Ascending aorta (tissue), 2 donors: ENCODE data around the gene DIO3. TPM values are rescaled to one million over a fixed set of nuclear protein-coding genes. Genes with fewer than 3 reads are reported as not detected.

Experiments
- DNase-seq, 2 donors: peaks; one replicate each; pipeline ENCODE4 v3.0.0-alpha.2; 2019; ENCODE audit warnings: low spot score in 2 of 2
- H3K27ac ChIP-seq, 2 donors: fragments of 200-600 bp; sonication (generic); one replicate each; pipeline ENCODE4 v1.5.1; 2016 to 2017; ENCODE audit warnings: mild to moderate bottlenecking in 1 of 2
- H3K27me3 ChIP-seq: fragments of 200-600 bp; sonication (generic); one replicate; pipeline ENCODE4 v1.5.1; 2017
- H3K36me3 ChIP-seq, 2 donors: fragments of 200-600 bp; sonication (generic); one replicate each; pipeline ENCODE4 v1.5.1; 2016
- H3K4me1 ChIP-seq, 2 donors: fragments of 200-600 bp; sonication (generic); one replicate each; pipeline ENCODE4 v1.5.1; 2016 to 2017; ENCODE audit warnings: mild to moderate bottlenecking in 1 of 2
- H3K4me3 ChIP-seq, 2 donors: fragments of 200-600 bp; sonication (generic); one replicate each; pipeline ENCODE4 v1.5.1; 2016 to 2017; ENCODE audit warnings: mild to moderate bottlenecking in 1 of 2
- H3K9me3 ChIP-seq, 2 donors: fragments of 200-600 bp; sonication (generic); one replicate each; pipeline ENCODE4 v1.5.1; 2016
- intact Hi-C: fragments of 100-400 bp; cut with DNase I; formaldehyde crosslinking; loops from one replicate; pipeline ENCODE4 v1.15.1; 2023
- total RNA-seq: library from RNA; depleted of rRNA; stranded (reverse); fragments of >200 nt; gene quantifications from one replicate; pipeline ENCODE4 v1.1.0, GENCODE V29; 2016
- TF ChIP-seq, protein P1 (sequence below), 3 experiments: fragments of 200-600 bp in 2 of 3; fragments of 450-650 bp in 1 of 3; sonication (generic) in 2 of 3; IDR thresholded peaks; one replicate each; pipeline ENCODE4 v1.5.1; 2016 to 2019; ENCODE audit warnings: antibody characterized with exemption in 3 of 3, mild to moderate bottlenecking in 1 of 3, moderate library complexity in 1 of 3

Gene DIO3
- total RNA-seq, 1 donor from 2014 or later: not detected

DNA sequence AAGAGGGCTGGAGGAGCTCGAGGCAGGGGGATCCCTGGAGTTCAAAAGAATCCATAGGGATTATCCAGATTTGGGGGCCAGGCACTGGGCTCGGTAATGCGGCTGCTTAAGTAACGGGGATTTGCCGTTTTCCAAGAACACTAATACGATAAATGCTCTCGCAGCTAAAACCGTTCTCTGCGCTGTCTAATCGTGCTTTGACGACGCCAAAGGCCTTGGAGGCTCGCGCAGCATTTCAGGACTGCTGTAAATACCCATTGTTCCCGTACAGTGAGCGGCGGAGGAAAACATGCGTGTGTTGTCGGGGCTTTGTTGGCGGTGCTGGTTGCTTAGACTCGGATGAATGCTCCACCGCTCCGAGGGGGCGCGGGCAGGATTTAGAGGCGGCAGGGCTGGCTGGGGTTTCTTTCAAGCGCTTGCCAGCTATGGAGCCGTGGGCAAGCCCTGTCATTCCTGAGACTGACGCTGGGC lies 26.2 kb downstream of the DIO3 start:
- no peaks in the 10 kb centered on the region for H3K27me3 ChIP-seq
- no peaks in the 10 kb centered on the region for H3K4me1 ChIP-seq
- intact Hi-C loops: no loop called here
- TF ChIP-seq, protein P1, sequence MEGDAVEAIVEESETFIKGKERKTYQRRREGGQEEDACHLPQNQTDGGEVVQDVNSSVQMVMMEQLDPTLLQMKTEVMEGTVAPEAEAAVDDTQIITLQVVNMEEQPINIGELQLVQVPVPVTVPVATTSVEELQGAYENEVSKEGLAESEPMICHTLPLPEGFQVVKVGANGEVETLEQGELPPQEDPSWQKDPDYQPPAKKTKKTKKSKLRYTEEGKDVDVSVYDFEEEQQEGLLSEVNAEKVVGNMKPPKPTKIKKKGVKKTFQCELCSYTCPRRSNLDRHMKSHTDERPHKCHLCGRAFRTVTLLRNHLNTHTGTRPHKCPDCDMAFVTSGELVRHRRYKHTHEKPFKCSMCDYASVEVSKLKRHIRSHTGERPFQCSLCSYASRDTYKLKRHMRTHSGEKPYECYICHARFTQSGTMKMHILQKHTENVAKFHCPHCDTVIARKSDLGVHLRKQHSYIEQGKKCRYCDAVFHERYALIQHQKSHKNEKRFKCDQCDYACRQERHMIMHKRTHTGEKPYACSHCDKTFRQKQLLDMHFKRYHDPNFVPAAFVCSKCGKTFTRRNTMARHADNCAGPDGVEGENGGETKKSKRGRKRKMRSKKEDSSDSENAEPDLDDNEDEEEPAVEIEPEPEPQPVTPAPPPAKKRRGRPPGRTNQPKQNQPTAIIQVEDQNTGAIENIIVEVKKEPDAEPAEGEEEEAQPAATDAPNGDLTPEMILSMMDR (IDR thresholded peaks at IDR 0.05): no peak
- no peak overlapping the region for H3K4me3 ChIP-seq
- H3K9me3 ChIP-seq: no peaks in the 10 kb centered on the region
- H3K36me3 ChIP-seq: no peaks in the 10 kb centered on the region
- DNase-seq: no peak
- H3K27ac ChIP-seq: no peak overlapping the region

DNA sequence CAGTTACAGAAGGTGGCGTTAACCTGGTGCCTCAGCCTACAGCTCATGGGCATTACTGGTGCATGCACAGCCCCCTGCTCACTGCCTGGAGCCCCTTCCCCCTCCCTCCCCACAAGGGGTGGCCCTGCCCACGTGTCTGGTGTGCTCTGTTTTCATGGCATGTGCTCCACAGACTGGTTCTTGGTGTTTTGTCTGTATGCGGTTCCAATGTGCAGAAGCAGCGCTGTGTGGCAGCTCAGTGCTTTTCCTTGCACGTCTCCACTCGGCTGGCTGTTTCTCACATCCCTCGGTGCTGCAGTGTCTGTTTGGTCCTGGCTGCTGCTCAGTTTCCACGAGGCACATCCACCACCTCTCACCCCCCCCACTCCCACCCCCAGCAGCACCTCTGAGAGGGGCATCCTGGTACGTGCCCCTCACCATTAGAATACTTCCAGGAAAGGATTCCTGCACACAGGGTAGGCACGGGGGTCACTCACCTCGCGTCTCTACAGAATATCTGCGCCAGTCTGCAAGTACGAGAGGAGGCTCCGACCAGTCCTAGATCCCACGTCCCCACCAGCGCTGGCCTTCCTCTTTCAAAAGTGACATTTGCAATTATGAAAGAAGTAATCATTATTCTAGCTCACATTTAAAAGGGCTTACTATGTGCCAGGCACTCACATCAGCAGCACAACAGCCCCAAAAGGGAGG lies 27.1 kb downstream of the DIO3 start:
- TF ChIP-seq, protein P1 (IDR thresholded peaks at IDR 0.05): no peak
- Histone ChIP-seq H3K9me3 (no peaks in the 10 kb centered on the region), H3K36me3 (no peaks in the 10 kb centered on the region), H3K27me3 (no peaks in the 10 kb centered on the region), H3K4me3 (no peak overlapping the region), H3K27ac (no peak overlapping the region), H3K4me1 (no peaks in the 10 kb centered on the region)
- intact Hi-C loops: no loop called here
- no peak for DNase-seq

GRCh38 chr14:101588990-101589389 lies 27.7 kb downstream of the DIO3 start:
- no peak for DNase-seq
- Histone ChIP-seq H3K4me3 (no peak overlapping the region), H3K4me1 (no peaks in the 10 kb centered on the region), H3K27me3 (no peaks in the 10 kb centered on the region), H3K27ac (no peak overlapping the region), H3K36me3 (no peaks in the 10 kb centered on the region), H3K9me3 (peaks cover 0 to 2% of the 10 kb centered on the region in 2 donors)
- intact Hi-C loops: no loop called here
- TF ChIP-seq, protein P1 (IDR thresholded peaks at IDR 0.05): no peak

GRCh38 chr14:101589486-101590015 lies 28.3 kb downstream of the DIO3 start:
- intact Hi-C loops: no loop called here
- no peaks in the 10 kb centered on the region for H3K4me1 ChIP-seq
- no peak overlapping the region for H3K27ac ChIP-seq
- no peak overlapping the region for H3K4me3 ChIP-seq
- no peaks in the 10 kb centered on the region for H3K36me3 ChIP-seq
- H3K27me3 ChIP-seq: no peaks in the 10 kb centered on the region
- no peak for DNase-seq
- H3K9me3 ChIP-seq: peaks cover 0 to 3% of the 10 kb centered on the region in 2 donors
- TF ChIP-seq, protein P1 (IDR thresholded peaks at IDR 0.05): no peak

DNA sequence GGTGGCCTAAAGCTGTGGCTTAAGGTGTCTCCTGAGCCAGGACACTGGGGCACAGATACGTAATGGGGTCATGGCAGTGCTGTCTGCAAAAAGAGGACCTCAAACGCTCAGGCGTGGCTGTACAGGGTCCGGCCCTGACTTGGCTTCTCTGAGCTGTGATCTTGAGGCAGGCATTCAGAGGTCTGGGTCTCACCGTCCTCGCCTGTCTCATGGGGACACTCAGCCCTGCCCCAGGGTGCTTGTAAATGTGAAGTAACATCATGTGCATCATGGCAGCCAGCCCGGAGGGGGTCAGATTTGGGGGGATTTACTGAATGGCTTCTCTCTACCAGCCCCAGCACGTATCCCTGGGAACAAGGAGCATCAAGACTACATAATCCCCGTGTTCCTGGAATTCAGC lies 28.8 kb downstream of the DIO3 start:
- Histone ChIP-seq H3K4me1 (no peaks in the 10 kb centered on the region), H3K4me3 (no peak overlapping the region), H3K27ac (no peak overlapping the region), H3K27me3 (no peaks in the 10 kb centered on the region), H3K36me3 (no peaks in the 10 kb centered on the region), H3K9me3 (peaks cover 0 to 3% of the 10 kb centered on the region in 2 donors)
- TF ChIP-seq, protein P1 (IDR thresholded peaks at IDR 0.05): no peak
- intact Hi-C loops: no loop called here
- DNase-seq: no peak
